Astrocyte (in vitro differentiated cells and primary cell): ENCODE measurements around the gene RGS4. TPM values are rescaled to one million over a fixed set of nuclear protein-coding genes. Genes with fewer than 3 reads are reported as not detected.
A peak's percentile ranks its signal among the peaks of the same experiment; 100 is the strongest.

Experiments used
- DNase-seq: peaks from one replicate; pipeline ENCODE4 v3.0.0-alpha.2; 2010; ENCODE audit warnings: low read depth
- FAIRE-seq: peaks from 2 replicates; lab custom pipeline; 2011; peaks lifted over from hg19 to GRCh38; lab: Jason Lieb, UNC
- H2AFZ ChIP-seq: 2 replicates; pipeline ENCODE4 v1.6.0; 2012; ENCODE audit warnings: low read depth, low read length, inconsistent platforms
- H3K27ac ChIP-seq: 2 replicates; pipeline ENCODE4 v1.5.1; 2011; ENCODE audit warnings: low read depth, low read length, inconsistent platforms
- H3K27me3 ChIP-seq: 2 replicates; pipeline ENCODE4 v1.6.0; 2011; ENCODE audit warnings: low read length, inconsistent platforms; ENCODE audit not compliant: insufficient read depth
- H3K36me3 ChIP-seq: 2 replicates; pipeline ENCODE4 v1.5.1; 2011; ENCODE audit warnings: low read length, inconsistent platforms; ENCODE audit not compliant: insufficient read depth
- H3K4me1 ChIP-seq: 2 replicates; pipeline ENCODE4 v1.5.1; 2011; ENCODE audit warnings: low read length, inconsistent platforms; ENCODE audit not compliant: insufficient read depth
- H3K4me2 ChIP-seq: 2 replicates; pipeline ENCODE4 v1.6.0; 2012; ENCODE audit warnings: low read length, inconsistent platforms
- H3K4me3 ChIP-seq: 2 replicates; pipeline ENCODE4 v1.5.1; 2011; ENCODE audit warnings: low read depth, mild to moderate bottlenecking, low read length, inconsistent platforms; ENCODE audit not compliant: insufficient read depth
- H3K79me2 ChIP-seq: 2 replicates; pipeline ENCODE4 v1.6.0; 2012; ENCODE audit warnings: mild to moderate bottlenecking, low read length, inconsistent platforms; ENCODE audit not compliant: insufficient read depth
- H3K9ac ChIP-seq: 2 replicates; pipeline ENCODE4 v1.6.0; 2012; ENCODE audit warnings: mild to moderate bottlenecking, low read length, inconsistent platforms
- H3K9me3 ChIP-seq: 2 replicates; pipeline ENCODE4 v1.5.1; 2012; ENCODE audit warnings: low read depth, mild to moderate bottlenecking, low read length, inconsistent platforms; ENCODE audit not compliant: insufficient read depth
- H4K20me1 ChIP-seq: 2 replicates; pipeline ENCODE4 v1.6.0; 2012; ENCODE audit warnings: low read length, inconsistent platforms; ENCODE audit not compliant: insufficient read depth
- H3K27ac Mint-ChIP-seq: one replicate; pipeline ENCODE4 v1.8.0; 2021; ENCODE audit warnings: mild to moderate bottlenecking, mixed read lengths; ENCODE audit not compliant: unreplicated experiment
- H3K27me3 Mint-ChIP-seq: one replicate; pipeline ENCODE4 v1.8.0; 2021; ENCODE audit warnings: low read depth, mixed read lengths; ENCODE audit not compliant: unreplicated experiment
- H3K36me3 Mint-ChIP-seq: one replicate; pipeline ENCODE4 v1.8.0; 2021; ENCODE audit warnings: low read depth, mixed read lengths; ENCODE audit not compliant: unreplicated experiment
- H3K4me1 Mint-ChIP-seq: one replicate; pipeline ENCODE4 v1.8.0; 2021; ENCODE audit warnings: low read depth, mixed read lengths; ENCODE audit not compliant: unreplicated experiment
- H3K4me3 Mint-ChIP-seq: one replicate; pipeline ENCODE4 v1.8.0; 2021; ENCODE audit warnings: mild to moderate bottlenecking, moderate library complexity, mixed read lengths; ENCODE audit not compliant: unreplicated experiment
- H3K9me3 Mint-ChIP-seq: one replicate; pipeline ENCODE4 v1.8.0; 2021; ENCODE audit warnings: mild to moderate bottlenecking, mixed read lengths; ENCODE audit not compliant: unreplicated experiment
- CTCF ChIP-seq: IDR thresholded peaks from 2 replicates; pipeline ENCODE4 v1.5.1; 2011; ENCODE audit warnings: low read depth, mild to moderate bottlenecking, inconsistent platforms, low read length, moderate library complexity; ENCODE audit not compliant: insufficient read depth
- EZH2 ChIP-seq: IDR thresholded peaks from 2 replicates; pipeline ENCODE4 v1.6.1; 2012; ENCODE audit warnings: mild to moderate bottlenecking, low read length, inconsistent platforms; ENCODE audit not compliant: insufficient read depth
- total RNA-seq: library from RNA; stranded (reverse); gene quantifications from 2 replicates; pipeline ENCODE4 v1.2.1, GENCODE V29; 2021

The RGS4 gene
- total RNA-seq, 1 donor from 2014 or later: 23.8 TPM

- no peak overlapping the region for H2AFZ ChIP-seq
- DNase-seq: no peak
- H3K4me3 Mint-ChIP-seq: no peak overlapping the region
- H3K4me1 ChIP-seq: peaks cover 23% of the 10 kb centered on the region
- H3K36me3 ChIP-seq: peaks cover 44% of the 10 kb centered on the region
- no peaks in the 10 kb centered on the region for H3K9me3 ChIP-seq
- peaks cover 13% of the 10 kb centered on the region for H3K4me1 Mint-ChIP-seq
- H3K27ac Mint-ChIP-seq: no peak overlapping the region
- FAIRE-seq: no peak
- H3K4me3 ChIP-seq: no peak overlapping the region
- H4K20me1 ChIP-seq: peaks cover 33% of the 10 kb centered on the region
- peaks cover 53% of the 10 kb centered on the region for H3K79me2 ChIP-seq
- H3K27me3 ChIP-seq: no peaks in the 10 kb centered on the region
- H3K27ac ChIP-seq: peak overlapping the region; percentile 12
- H3K36me3 Mint-ChIP-seq: peaks cover 6% of the 10 kb centered on the region
- TF ChIP-seq CTCF: no peak
- TF ChIP-seq EZH2: no peak
- peaks cover 2% of the 10 kb centered on the region for H3K9me3 Mint-ChIP-seq
- no peaks in the 10 kb centered on the region for H3K27me3 Mint-ChIP-seq
- H3K9ac ChIP-seq: peak overlapping the region; percentile 91
- H3K4me2 ChIP-seq: peak overlapping the region; percentile 81
Measured at GRCh38 chr1:163074716-163075284, 5.6 kb downstream of the RGS4 start.

DNA sequence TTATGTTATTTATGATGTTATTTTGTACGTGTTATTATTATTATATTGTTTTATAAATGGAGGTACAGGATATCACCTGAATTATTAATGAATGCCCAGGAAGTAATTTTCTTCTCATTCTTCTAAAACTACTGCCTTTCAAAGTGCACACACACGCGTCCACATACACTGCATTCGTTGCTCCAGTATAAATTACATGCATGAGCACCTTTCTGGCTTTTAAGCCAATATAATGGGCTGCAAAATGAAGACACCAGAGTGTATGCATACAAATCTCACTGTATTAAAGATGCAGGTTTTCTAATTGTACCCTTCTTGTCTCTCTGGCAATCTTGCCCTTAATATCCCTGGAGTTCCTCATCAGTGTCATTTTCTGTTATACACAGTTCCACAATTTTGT is 6.9 kb downstream of the RGS4 start:
- H3K4me1 Mint-ChIP-seq: peaks cover 12% of the 10 kb centered on the region
- peaks cover 6% of the 10 kb centered on the region for H3K36me3 Mint-ChIP-seq
- H3K27ac Mint-ChIP-seq: no peak overlapping the region
- Histone ChIP-seq H4K20me1 (peaks cover 29% of the 10 kb centered on the region), H3K9ac (no peak overlapping the region), H2AFZ (no peak overlapping the region), H3K27ac (no peak overlapping the region), H3K4me3 (no peak overlapping the region), H3K36me3 (peaks cover 44% of the 10 kb centered on the region), H3K4me2 (no peak overlapping the region), H3K79me2 (peaks cover 41% of the 10 kb centered on the region), H3K9me3 (no peaks in the 10 kb centered on the region), H3K4me1 (peaks cover 23% of the 10 kb centered on the region), H3K27me3 (no peaks in the 10 kb centered on the region)
- no peak overlapping the region for H3K4me3 Mint-ChIP-seq
- TF ChIP-seq EZH2 (no peak), CTCF (no peak)
- peaks cover 2% of the 10 kb centered on the region for H3K9me3 Mint-ChIP-seq
- no peak for DNase-seq
- no peaks in the 10 kb centered on the region for H3K27me3 Mint-ChIP-seq
- no peak for FAIRE-seq

DNA sequence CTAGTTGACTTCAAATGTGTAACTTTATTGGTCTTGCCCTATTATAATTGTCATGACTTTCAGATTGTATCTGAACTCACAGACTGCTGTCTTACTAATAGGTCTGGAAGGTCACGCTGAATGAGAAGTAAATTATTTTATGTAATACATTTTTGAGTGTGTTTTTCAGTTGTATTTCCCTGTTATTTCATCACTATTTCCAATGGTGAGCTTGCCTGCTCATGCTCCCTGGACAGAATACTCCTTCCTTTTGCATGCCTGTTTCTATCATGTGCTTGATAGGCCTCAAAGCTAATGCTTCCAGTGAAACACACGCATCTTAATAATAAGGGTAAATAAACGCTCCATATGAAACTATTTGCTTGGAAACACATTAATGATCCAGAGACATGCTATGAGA is 7.3 kb downstream of the RGS4 start:
- Mint-ChIP-seq H3K27ac (no peak overlapping the region), H3K36me3 (peaks cover 6% of the 10 kb centered on the region), H3K27me3 (no peaks in the 10 kb centered on the region), H3K4me3 (no peak overlapping the region), H3K9me3 (peaks cover 2% of the 10 kb centered on the region), H3K4me1 (peaks cover 12% of the 10 kb centered on the region)
- no peak for DNase-seq
- H3K4me2 ChIP-seq: no peak overlapping the region
- H3K27me3 ChIP-seq: no peaks in the 10 kb centered on the region
- no peak for FAIRE-seq
- peaks cover 37% of the 10 kb centered on the region for H3K79me2 ChIP-seq
- no peak overlapping the region for H3K27ac ChIP-seq
- no peak overlapping the region for H3K4me3 ChIP-seq
- no peak overlapping the region for H2AFZ ChIP-seq
- peaks cover 29% of the 10 kb centered on the region for H4K20me1 ChIP-seq
- no peak overlapping the region for H3K9ac ChIP-seq
- H3K4me1 ChIP-seq: peaks cover 23% of the 10 kb centered on the region
- H3K9me3 ChIP-seq: no peaks in the 10 kb centered on the region
- peaks cover 44% of the 10 kb centered on the region for H3K36me3 ChIP-seq
- no peak for TF ChIP-seq EZH2
- no peak for TF ChIP-seq CTCF
